IMR-90 (cell line): ENCODE data around the gene COL27A1. TPM values are rescaled to one million over a fixed set of nuclear protein-coding genes. Genes with fewer than 3 reads are reported as not detected.

Source experiments
- ATAC-seq: fragments of 200-7000 bp; cut with Tn5 transposase; 2 replicates; pipeline ENCODE4 v1.9.1; 2020; ENCODE audit warnings: low read depth, mild to moderate bottlenecking, moderate library complexity
- Bru-seq: library from RNA; stranded (reverse); fragments of 400-500 nt; gene quantifications from one replicate; lab custom pipeline; 2021; lab: Mats Ljungman, UMichigan
- BruChase-seq, 2 experiments: library from RNA; stranded (reverse); fragments of 400-500 nt; gene quantifications; one replicate each; lab custom pipeline; 2021; lab: Mats Ljungman, UMichigan
- BruUV-seq: library from RNA; stranded (reverse); fragments of 400-500 nt; replicated peaks from 2 replicates; lab custom pipeline; 2021; lab: Mats Ljungman, UMichigan
- CTCF ChIA-PET: fragments of 300-600 bp; formaldehyde crosslinking; extraction: SDS; loops from one replicate; lab custom pipeline; 2021; ENCODE audit warnings: antibody characterized with exemption; lab: Yijun Ruan, JAX
- POLR2A ChIA-PET: fragments of 300-600 bp; sonication (Branson Sonifier 250); formaldehyde crosslinking; loops from one replicate; lab custom pipeline; 2022; ENCODE audit warnings: antibody characterized with exemption; ENCODE audit not compliant: unreplicated experiment; lab: Charles Lee
- DNase-seq: peaks from one replicate; pipeline ENCODE4 v3.0.0; 2013
- H2AFZ ChIP-seq: replicated peaks from 2 replicates; pipeline ENCODE3; 2013; ENCODE audit warnings: low read length, mild to moderate bottlenecking; ENCODE audit not compliant: poor library complexity
- H2AK5ac ChIP-seq: 2 replicates; pipeline ENCODE4 v1.6.1; 2013; ENCODE audit warnings: low read depth, low read length, inconsistent platforms
- H2AK9ac ChIP-seq: replicated peaks from 2 replicates; pipeline ENCODE3; 2013; ENCODE audit warnings: mild to moderate bottlenecking, low read depth, low read length, moderate library complexity; ENCODE audit not compliant: poor library complexity
- H2BK120ac ChIP-seq: 2 replicates; pipeline ENCODE4 v1.6.1; 2013; ENCODE audit warnings: low read depth, low read length, inconsistent platforms
- H2BK15ac ChIP-seq: 3 replicates; pipeline ENCODE4 v1.6.1; 2013; ENCODE audit warnings: low read depth, low read length, inconsistent platforms
- H2BK20ac ChIP-seq: 2 replicates; pipeline ENCODE4 v1.6.1; 2013; ENCODE audit warnings: low read depth, mild to moderate bottlenecking, inconsistent platforms, low read length, moderate library complexity
- H2BK5ac ChIP-seq: 2 replicates; pipeline ENCODE4 v1.6.1; 2013; ENCODE audit warnings: mild to moderate bottlenecking, low read depth, low read length, inconsistent platforms; ENCODE audit not compliant: poor library complexity, severe bottlenecking
- H3K14ac ChIP-seq: replicated peaks from 2 replicates; pipeline ENCODE4 v1.6.1; 2013; ENCODE audit warnings: low read depth, low read length, inconsistent platforms
- H3K18ac ChIP-seq: 2 replicates; pipeline ENCODE4 v1.6.1; 2013; ENCODE audit warnings: low read depth, low read length, control low read depth
- H3K23ac ChIP-seq: 2 replicates; pipeline ENCODE4 v1.6.1; 2013; ENCODE audit warnings: low read depth, low read length, inconsistent platforms
- H3K27ac ChIP-seq: 2 replicates; pipeline ENCODE4 v1.5.1; 2013; ENCODE audit warnings: mild to moderate bottlenecking, control low read depth, low read length; ENCODE audit not compliant: insufficient read depth
- H3K27me3 ChIP-seq: 2 replicates; pipeline ENCODE4 v1.6.1; 2013; ENCODE audit warnings: low read length; ENCODE audit not compliant: control insufficient read depth, insufficient read depth
- H3K36me3 ChIP-seq: 2 replicates; pipeline ENCODE4 v1.6.1; 2013; ENCODE audit warnings: low read length, mixed read lengths; ENCODE audit not compliant: control insufficient read depth, insufficient read depth
- H3K4ac ChIP-seq: 2 replicates; pipeline ENCODE4 v1.6.1; 2013; ENCODE audit warnings: low read depth, low read length, inconsistent platforms
- H3K4me1 ChIP-seq: 2 replicates; pipeline ENCODE4 v1.6.1; 2013; ENCODE audit warnings: low read length, mixed read lengths; ENCODE audit not compliant: control insufficient read depth, insufficient read depth
- H3K4me2 ChIP-seq: 2 replicates; pipeline ENCODE4 v1.6.1; 2013; ENCODE audit warnings: low read depth, mild to moderate bottlenecking, control low read depth, low read length, moderate library complexity
- H3K4me3 ChIP-seq: 2 replicates; pipeline ENCODE4 v1.5.1; 2013; ENCODE audit warnings: low read depth, mild to moderate bottlenecking, control low read depth, low read length, moderate library complexity; ENCODE audit not compliant: insufficient read depth
- H3K56ac ChIP-seq: 2 replicates; pipeline ENCODE4 v1.6.1; 2013; ENCODE audit warnings: low read length, inconsistent platforms; ENCODE audit not compliant: insufficient read depth; ENCODE audit errors: extremely low read depth
- H3K79me1 ChIP-seq, 2 experiments: 2 replicates each; pipeline ENCODE4 v1.6.1; 2013; ENCODE audit warnings: low read length in 2 of 2, inconsistent platforms in 1 of 2, low read depth in 1 of 2
- H3K9ac ChIP-seq: 2 replicates; pipeline ENCODE4 v1.6.1; 2013; ENCODE audit warnings: low read depth, low read length, control low read depth
- H3K9me1 ChIP-seq: 2 replicates; pipeline ENCODE4 v1.6.1; 2013; ENCODE audit warnings: low read length, inconsistent platforms; ENCODE audit not compliant: insufficient read depth
- H3K9me3 ChIP-seq: 2 replicates; pipeline ENCODE4 v1.6.1; 2013; ENCODE audit warnings: low read length; ENCODE audit not compliant: control insufficient read depth, insufficient read depth
- H4K20me1 ChIP-seq: 2 replicates; pipeline ENCODE4 v1.6.1; 2013; ENCODE audit warnings: low read length, inconsistent platforms; ENCODE audit not compliant: insufficient read depth
- H4K5ac ChIP-seq: 2 replicates; pipeline ENCODE4 v1.6.1; 2013; ENCODE audit warnings: mild to moderate bottlenecking, low read depth, low read length, control low read depth
- H4K8ac ChIP-seq, 2 experiments: 2 replicates each; pipeline ENCODE4 v1.6.1; 2013; ENCODE audit warnings: low read depth in 2 of 2, low read length in 2 of 2, control low read depth in 1 of 2, inconsistent platforms in 1 of 2
- H4K91ac ChIP-seq: 2 replicates; pipeline ENCODE4 v1.6.1; 2013; ENCODE audit warnings: low read depth, low read length, inconsistent platforms; ENCODE audit not compliant: insufficient read depth
- BHLHE40 ChIP-seq: fragments of 150-350 bp; IDR thresholded peaks from 2 replicates; pipeline ENCODE4 v1.6.1; 2016; ENCODE audit warnings: mild to moderate bottlenecking, low read depth, low read length
- CEBPB ChIP-seq: IDR thresholded peaks from 2 replicates; pipeline ENCODE4 v1.6.1; 2012; ENCODE audit warnings: low read depth, low read length, improper control_type of control experiment
- CTCF ChIP-seq: conservative IDR thresholded peaks from 2 replicates; pipeline ENCODE4 v1.5.1; 2012; ENCODE audit warnings: mild to moderate bottlenecking, low read depth, low read length, improper control_type of control experiment
- ELK1 ChIP-seq: fragments of 150-350 bp; IDR thresholded peaks from 2 replicates; pipeline ENCODE4 v1.6.1; 2016; ENCODE audit warnings: low read depth, mild to moderate bottlenecking, low read length, moderate library complexity, borderline replicate concordance
- FOS ChIP-seq: fragments of 150-350 bp; IDR thresholded peaks from 2 replicates; pipeline ENCODE4 v1.6.1; 2016; ENCODE audit warnings: low read depth, low read length
- MAFK ChIP-seq: IDR thresholded peaks from 2 replicates; pipeline ENCODE4 v1.6.1; 2012; ENCODE audit warnings: low read depth, low read length, improper control_type of control experiment
- MAZ ChIP-seq: IDR thresholded peaks from 2 replicates; pipeline ENCODE4 v1.6.1; 2012; ENCODE audit warnings: low read depth, mild to moderate bottlenecking, low read length, improper control_type of control experiment, moderate library complexity, borderline replicate concordance
- POLR2A ChIP-seq: IDR thresholded peaks from 2 replicates; pipeline ENCODE4 v1.6.1; 2012; ENCODE audit warnings: mild to moderate bottlenecking, low read depth, low read length
- RCOR1 ChIP-seq: IDR thresholded peaks from 2 replicates; pipeline ENCODE4 v1.6.1; 2012; ENCODE audit warnings: mild to moderate bottlenecking, low read length, improper control_type of control experiment; ENCODE audit not compliant: insufficient replicate concordance
- SMC3 ChIP-seq: fragments of 150-350 bp; IDR thresholded peaks from 2 replicates; pipeline ENCODE4 v1.6.1; 2016; ENCODE audit warnings: low read depth, mild to moderate bottlenecking, antibody characterized with exemption, low read length, moderate library complexity
- USF2 ChIP-seq: fragments of 150-350 bp; IDR thresholded peaks from 2 replicates; pipeline ENCODE4 v1.6.1; 2017; ENCODE audit warnings: mild to moderate bottlenecking, antibody characterized with exemption, low read length, low read depth
- WGBS, 2 experiments: methylation state at CpG; one replicate each; pipeline versions ENCODE4 v1.1.5 to v1.1.7; 2013; ENCODE audit warnings: missing lambda C conversion rate in 2 of 2; ENCODE audit not compliant: insufficient read length in 1 of 2; ENCODE audit errors: extremely low coverage in 2 of 2; 5-methylcytosine and 5-hydroxymethylcytosine counted together
- dilution Hi-C: fragments of 300-500 bp; cut with HindIII; formaldehyde crosslinking; loops from one replicate; pipeline ENCODE4 v1.14.3; 2018; ENCODE audit warnings: low sequenced_read_pairs; ENCODE audit not compliant: unreplicated experiment
- in situ Hi-C: fragments of 300-500 bp; cut with MboI; formaldehyde crosslinking; loops from 3 replicates; pipeline ENCODE4 v1.14.3; 2019; ENCODE audit warnings: low sequenced_read_pairs, inconsistent platforms, mixed read lengths
- intact Hi-C: fragments of 100-400 bp; cut with micrococcal nuclease; formaldehyde crosslinking; loops from 2 replicates; pipeline ENCODE4 v1.10.0; 2022
- long read RNA-seq: library from polyadenylated mRNA; unstranded; transcript quantifications from one replicate; pipeline ENCODE4 v2.0.0, GENCODE V29; 2021; ENCODE audit not compliant: unreplicated experiment
- polyA plus RNA-seq, 3 experiments: library from polyadenylated mRNA; depleted of rRNA; stranded (reverse); fragments of >200 nt; gene quantifications; 2 replicates each; pipeline ENCODE4 v1.2.3, GENCODE V29; 2012; ENCODE audit warnings: low replicate concordance in 1 of 3
- total RNA-seq: library from RNA; depleted of rRNA; stranded (reverse); fragments of >200 nt; gene quantifications from 2 replicates; pipeline ENCODE4 v1.2.3, GENCODE V29; 2012; rRNA removed

Gene COL27A1
- total RNA-seq: 2.2 and 3.2 TPM in 2 replicates
- 18.3 and 23.2 TPM in 2 replicates for polyA plus RNA-seq (2012; rRNA removed)
- 6.8 and 9.7 TPM in 2 replicates for polyA plus RNA-seq (2012; cell fraction: cytosol; rRNA removed)
- polyA plus RNA-seq (2012; cell fraction: nucleus; rRNA removed; ENCODE audit: low replicate concordance): 118 and 194 TPM in 2 replicates
- Bru-seq, nascent RNA: percentile 71 among the genes with signal in this experiment
- percentile 69 among the genes with signal in this experiment for BruChase-seq, experiment 1, labeled RNA remaining after a 6-hour chase
- BruChase-seq, experiment 2, labeled RNA remaining after a 2-hour chase: percentile 78 among the genes with signal in this experiment
- long read RNA-seq, partial matches to known transcripts: 6 of 12 reads
- long read RNA-seq, other reads (novel, unspliced or antisense): 5 of 12 reads

GRCh38 chr9:114155263-114155994 is at the start of gene COL27A1:
Gene COL27A1, plus strand, starts transcription at chr9:114155537. Its CDS starts 414 bp downstream, at chr9:114155951.
- H4K91ac ChIP-seq: peak within 1 kb of the TSS; percentile 64
- dilution Hi-C loops (no loop called here), intact Hi-C loops (loop anchor here (1.0 to 2.0 kb wide), 3 partner anchors 47 to 136 kb away; no protein-coding TSS in a partner anchor), in situ Hi-C loops (no loop called here)
- H2AFZ ChIP-seq: peak within 1 kb of the TSS; percentile 83
- peak within 1 kb of the TSS; percentile 73 for H3K4ac ChIP-seq
- H3K23ac ChIP-seq: peak within 1 kb of the TSS; percentile 91
- peak within 1 kb of the TSS in 1 of 2 experiments; percentile 74; a peak in 2 of 4 replicates for H4K8ac ChIP-seq
- WGBS, 2 experiments: 0% methylated on average over 30 of the region's 63 CpGs; no CpG with 5 or more reads in 1 of the 2 experiments
- H2AK5ac ChIP-seq: peak within 1 kb of the TSS; percentile 25; the same call in 1 of the 2 replicates
- DNase-seq (peak; percentile 70), ATAC-seq (peak; percentile 86)
- BruUV-seq: no TSS peak
- H3K4me1 ChIP-seq: peaks cover 10% of the 10 kb centered on the region
- ChIA-PET CTCF (interaction anchor here (0.7 to 1.8 kb wide), 14 partner anchors 12 to 136 kb away, joined by 3 to 6 read pairs (median 4); no protein-coding TSS in a partner anchor), POLR2A (no interaction called here)
- H4K5ac ChIP-seq: peak within 1 kb of the TSS; percentile 23; the same call in 1 of the 2 replicates
- H2BK5ac ChIP-seq: peak within 1 kb of the TSS; percentile 50
- no peaks in the 10 kb centered on the region for H3K36me3 ChIP-seq
- H2BK15ac ChIP-seq: 0 out of 3 replicates have a peak within 1 kb of the TSS, but pooled peaks have one; percentile 16
- peak within 1 kb of the TSS; percentile 89 for H3K9ac ChIP-seq
- H3K79me1 ChIP-seq: peaks cover 19 to 37% of the 10 kb centered on the region in 2 experiments
- peaks cover 8% of the 10 kb centered on the region; the same call in 1 of the 2 replicates for H3K9me1 ChIP-seq
- H3K4me2 ChIP-seq: peak within 1 kb of the TSS; percentile 97
- H3K27me3 ChIP-seq: peaks cover 25% of the 10 kb centered on the region
- peak within 1 kb of the TSS; percentile 79 for H2AK9ac ChIP-seq
- peak within 1 kb of the TSS; percentile 51 for H3K18ac ChIP-seq
- peak within 1 kb of the TSS; percentile 78 for H3K27ac ChIP-seq
- H3K4me3 ChIP-seq: peak within 1 kb of the TSS; percentile 94
- H3K9me3 ChIP-seq: no peaks in the 10 kb centered on the region
- H4K20me1 ChIP-seq: peaks cover 27% of the 10 kb centered on the region
- H2BK20ac ChIP-seq: no peak within 1 kb of the TSS
- H3K56ac ChIP-seq: peak within 1 kb of the TSS; percentile 55
- peak within 1 kb of the TSS; percentile 91 for H3K14ac ChIP-seq
- peak within 1 kb of the TSS; percentile 70; the same call in 1 of the 2 replicates for H2BK120ac ChIP-seq
- TF ChIP-seq RCOR1 (no peak), BHLHE40 (no peak), CTCF (peak; percentile 94), POLR2A (no peak), SMC3 (peak; percentile 90), ELK1 (no peak), CEBPB (no peak), USF2 (no peak), MAFK (no peak), MAZ (peak; percentile 96), FOS (no peak)
